GM04504 (cell line): ENCODE results near the gene SLC44A2.
"Not testable (repeated sequence)": the region's sequence is repeated elsewhere in the genome, so short reads cannot be mapped to it uniquely, and the experiment has no call there.

Source experiments
- DNase-seq: peaks from one replicate; pipeline ENCODE4 v3.0.0-alpha.2; 2012; ENCODE audit warnings: low read depth

SLC44A2 gene

DNA sequence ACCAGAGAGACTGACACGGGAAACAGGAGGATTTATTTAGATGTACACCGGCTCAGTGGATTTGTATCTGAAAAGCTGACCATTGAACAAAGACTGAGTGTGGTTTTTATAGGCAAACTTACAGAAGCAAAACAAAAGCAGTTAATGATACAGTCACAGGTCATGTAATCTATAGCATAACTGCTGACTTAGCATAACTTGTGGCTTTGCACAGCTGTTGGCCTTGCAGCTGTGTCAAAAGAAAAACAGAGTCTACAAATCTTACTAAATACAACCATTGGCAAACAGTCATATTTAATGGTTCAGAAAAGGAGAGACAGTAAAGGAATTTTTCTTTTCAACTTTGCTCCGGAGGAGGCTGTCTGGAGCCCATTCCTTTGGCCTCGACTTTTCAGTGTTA is 26.5 kb downstream of the SLC44A2 start:
- no peak for DNase-seq

GRCh38 chr19:10653482-10653731 is 28.1 kb downstream of the SLC44A2 start:
- DNase-seq: no peak

DNA sequence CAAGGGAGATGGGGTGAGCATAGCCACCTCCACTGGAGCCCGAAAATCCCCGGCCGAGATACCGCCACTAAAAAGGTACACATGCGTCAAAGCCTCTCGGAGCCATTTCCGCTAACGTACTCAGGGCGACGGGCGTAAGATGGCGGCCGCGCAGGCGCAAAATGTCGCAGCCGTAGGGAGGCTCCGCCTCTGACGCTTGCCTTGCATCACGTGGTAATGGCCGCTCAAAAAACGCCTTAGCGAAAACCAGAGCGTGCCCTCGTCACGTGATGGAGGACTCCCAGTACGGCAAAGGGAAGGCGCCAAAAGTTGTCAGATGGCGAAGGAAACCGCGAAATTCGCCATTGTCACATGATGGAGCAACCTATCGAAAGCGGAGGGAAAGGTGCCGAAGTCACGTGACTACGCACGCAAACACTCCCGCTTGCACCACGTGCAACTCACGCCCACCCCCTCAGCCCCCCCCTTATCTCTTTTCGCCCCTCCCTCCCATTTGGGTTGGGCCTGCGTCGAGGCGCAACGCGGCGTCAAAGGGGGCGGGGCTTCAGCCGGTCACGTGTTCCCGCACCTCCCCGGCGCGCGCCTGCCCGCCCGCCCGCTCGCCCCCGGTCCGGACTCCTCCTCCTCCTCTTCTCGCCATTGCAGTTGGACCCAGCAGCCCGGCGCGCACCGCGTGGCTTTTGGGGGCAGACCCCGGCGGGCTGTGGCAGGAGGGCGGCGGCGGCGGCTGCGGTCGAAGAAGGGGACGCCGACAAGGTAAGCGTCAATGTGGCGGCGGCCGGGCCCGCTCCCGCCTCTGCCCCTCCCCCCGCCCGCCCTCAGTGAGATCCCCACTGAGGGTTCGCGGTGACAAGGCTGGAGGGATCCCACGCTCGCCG is 28.6 kb downstream of the SLC44A2 start, which contains the start of gene ILF3:
TSS of gene ILF3 (plus strand) at position 615 of the 878 bp plus-strand sequence. CDS start 16,260 bp downstream, outside the sequence.
- DNase-seq: peak; percentile 100

GRCh38 chr19:10654610-10655456 is 29.5 kb downstream of the SLC44A2 start:
- DNase-seq: no peak

- peak; percentile 32 for DNase-seq
These were observed 30.3 kb downstream of the SLC44A2 start for GRCh38 chr19:10655457-10656312.

DNA sequence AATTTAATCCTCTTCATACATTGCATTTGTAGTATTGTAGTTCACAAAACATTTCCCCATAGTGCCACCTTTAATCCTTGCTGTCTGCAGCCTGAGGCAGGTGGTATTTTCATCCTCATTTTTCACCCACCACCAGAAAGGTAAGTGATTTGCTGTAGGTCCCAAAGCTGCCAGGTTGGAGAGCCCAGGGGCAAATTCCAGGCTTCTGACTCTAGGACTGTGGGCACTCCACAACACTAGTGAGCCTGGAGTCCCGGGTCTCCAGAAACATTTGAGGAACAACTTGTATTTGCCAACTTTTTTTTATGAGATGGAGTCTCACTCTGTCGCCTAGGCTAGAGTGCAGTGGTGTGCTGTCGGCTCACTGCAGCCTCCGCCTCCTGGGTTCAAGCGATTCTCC is 35.0 kb downstream of the SLC44A2 start:
- DNase-seq: no peak

DNA sequence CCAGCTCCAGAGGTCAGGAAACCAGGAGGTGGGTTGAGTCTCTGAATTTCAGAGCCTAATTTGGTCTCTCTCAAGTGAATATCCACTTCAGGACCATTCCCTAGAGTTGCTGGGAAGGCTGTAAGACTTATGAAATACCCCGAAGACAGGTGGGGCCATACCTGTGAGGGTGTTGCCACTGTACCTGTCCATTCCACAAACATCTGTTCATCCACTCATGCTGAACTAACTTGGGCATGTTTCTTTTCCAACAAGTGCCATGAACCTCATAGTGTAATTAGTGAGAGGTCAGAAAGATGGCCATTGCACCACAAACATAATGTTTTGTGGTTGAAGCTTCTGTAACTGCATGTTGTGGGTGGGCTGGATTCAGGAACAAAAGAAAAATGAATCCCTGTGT is 36.6 kb downstream of the SLC44A2 start:
- DNase-seq: no peak

DNA sequence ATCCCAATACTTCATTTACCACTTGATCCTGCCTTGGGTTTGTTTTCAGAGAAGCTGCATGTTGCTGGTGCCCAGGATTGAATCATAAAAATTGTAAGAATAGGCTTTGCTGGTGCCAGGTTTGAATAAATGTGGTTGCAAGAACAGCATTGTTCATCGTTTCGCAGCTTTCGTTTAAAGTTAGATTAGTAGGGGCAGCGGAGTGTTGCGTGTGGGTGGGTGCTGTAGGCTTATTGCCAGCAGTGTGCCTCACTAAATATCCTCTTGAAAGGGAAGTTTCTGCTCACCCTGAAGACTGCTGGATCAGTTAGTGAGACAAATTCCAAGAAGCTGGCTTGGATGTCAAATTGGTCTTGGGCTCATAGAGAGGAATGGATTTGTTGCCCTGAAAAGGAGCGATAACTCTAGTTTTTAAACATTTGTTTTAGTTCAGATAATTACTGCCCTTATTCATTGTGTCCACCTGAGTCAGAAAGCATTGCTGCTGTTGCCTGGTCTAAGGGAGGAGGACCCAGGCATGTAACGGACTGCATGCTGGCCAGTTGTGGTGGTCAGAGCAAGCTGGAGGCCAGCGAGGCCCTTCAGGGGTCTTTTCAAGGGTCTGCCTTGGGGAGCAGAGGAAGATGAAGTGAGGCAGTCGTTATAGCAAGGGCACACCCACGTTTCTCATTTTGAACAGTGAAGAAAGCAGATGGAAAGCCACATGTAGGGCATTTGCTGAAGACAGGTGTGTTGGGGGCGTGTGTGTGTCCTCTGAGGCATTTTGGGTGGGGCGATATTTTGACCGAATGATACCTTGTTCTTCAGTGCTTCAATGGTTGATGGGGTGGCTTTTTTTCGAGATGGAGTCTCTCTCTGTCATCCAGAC is 37.3 kb downstream of the SLC44A2 start:
- DNase-seq: no peak

GRCh38 chr19:10663252-10663563 is 37.9 kb downstream of the SLC44A2 start:
- not testable (repeated sequence) for DNase-seq

DNA sequence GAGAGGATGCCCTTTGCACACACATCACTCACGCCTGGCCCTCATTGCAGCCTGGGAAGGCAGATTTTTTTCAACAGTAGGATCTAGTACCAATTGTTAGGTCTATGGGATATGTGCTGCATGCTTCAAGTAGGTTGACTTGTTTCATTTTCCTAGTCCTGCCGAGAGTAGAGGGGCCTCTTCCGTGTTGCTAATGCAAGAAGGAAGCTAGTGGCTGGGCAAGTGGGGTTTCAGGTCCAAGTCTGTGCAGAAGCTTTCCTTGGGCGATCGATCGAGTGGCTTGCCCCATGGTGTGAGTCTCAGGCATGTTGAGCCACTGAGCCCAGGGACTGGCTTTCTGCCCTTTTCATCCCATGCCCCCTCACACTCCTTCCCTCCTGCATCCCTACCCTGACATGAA is 42.5 kb downstream of the SLC44A2 start:
- DNase-seq: no peak

- DNase-seq: no peak
These were observed 43.9 kb downstream of the SLC44A2 start for GRCh38 chr19:10669246-10669645.

DNA sequence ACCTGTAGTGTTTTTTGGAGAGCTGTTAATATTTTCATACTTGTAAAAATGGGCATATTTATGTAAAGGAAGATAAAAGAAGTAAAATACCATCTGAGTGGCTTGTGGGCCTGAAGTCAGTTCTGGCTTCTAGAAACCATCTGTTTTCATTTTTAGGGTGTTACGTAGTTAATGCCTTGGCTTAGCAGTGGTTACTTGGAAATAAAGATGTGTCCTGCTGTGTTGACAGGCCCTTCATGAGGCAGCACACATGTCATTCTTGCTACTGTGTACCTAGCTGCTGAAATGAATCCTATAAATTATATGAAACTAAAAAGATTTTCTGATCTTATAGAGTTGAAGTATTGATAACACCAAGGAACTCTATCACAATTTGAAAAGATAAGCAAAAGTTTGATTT is 44.8 kb downstream of the SLC44A2 start:
- DNase-seq: peak; percentile 45

- no peak for DNase-seq
These were observed 45.8 kb downstream of the SLC44A2 start for GRCh38 chr19:10670876-10671804.

DNA sequence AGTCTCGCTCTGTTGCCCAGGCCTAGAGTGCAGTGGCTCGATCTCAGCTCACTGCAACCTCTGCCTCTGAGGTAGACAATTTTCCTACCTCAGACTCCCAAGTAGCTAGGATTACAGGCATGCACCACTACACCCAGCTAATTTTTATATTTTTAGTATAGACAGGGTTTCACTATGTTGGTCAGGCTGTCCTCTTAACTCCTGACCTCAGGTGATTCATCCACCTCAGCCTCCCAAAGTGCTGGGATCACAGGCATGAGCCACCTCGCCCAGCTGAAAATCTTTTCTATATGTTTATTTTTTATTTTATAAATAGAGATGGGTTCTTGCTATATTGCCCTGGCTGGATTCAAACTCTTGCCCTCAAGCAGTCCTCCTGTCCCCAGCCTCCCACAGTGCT is 46.6 kb downstream of the SLC44A2 start:
- DNase-seq: not testable (repeated sequence)

DNA sequence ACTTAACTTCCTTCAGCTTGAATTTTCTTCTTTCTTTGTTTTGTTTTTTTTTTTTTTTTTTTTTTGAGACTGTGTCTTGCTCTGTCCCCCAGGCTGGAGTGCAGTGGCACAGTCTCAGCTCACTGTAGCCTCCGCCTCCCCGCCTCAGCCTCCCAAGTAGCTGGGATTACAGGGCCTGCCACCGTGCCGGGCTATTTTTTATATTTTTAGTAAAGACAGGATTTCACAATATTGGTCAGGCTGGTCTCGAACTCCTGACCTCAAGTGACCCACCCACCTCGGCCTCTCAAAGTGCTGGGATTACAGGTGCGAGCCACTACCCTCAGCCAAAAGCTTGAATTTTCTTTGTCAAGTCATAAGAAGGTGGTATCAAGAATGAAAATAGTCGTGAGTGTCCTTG is 49.9 kb downstream of the SLC44A2 start:
- DNase-seq: not testable (repeated sequence)

- no peak for DNase-seq
These were observed 52.4 kb downstream of the SLC44A2 start for GRCh38 chr19:10677751-10678150.

DNA sequence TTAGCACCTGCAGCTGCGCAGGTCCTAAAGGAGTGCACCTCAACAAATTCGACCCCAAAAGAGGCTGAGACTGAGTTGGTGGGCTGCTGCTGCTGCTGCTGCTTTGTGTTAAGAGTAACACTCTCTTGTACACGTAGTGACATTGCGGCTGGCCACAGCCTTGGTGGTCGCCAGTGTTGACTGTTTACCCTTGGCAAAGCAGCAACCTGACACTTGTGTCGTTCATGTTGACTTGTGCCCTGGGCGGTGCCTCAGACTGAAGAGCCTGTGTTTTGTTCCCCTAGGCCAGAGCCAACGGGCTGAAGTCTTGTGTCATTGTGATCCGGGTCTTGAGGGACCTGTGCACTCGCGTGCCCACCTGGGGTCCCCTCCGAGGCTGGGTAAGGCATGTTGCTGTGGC is 53.5 kb downstream of the SLC44A2 start:
- no peak for DNase-seq

DNA sequence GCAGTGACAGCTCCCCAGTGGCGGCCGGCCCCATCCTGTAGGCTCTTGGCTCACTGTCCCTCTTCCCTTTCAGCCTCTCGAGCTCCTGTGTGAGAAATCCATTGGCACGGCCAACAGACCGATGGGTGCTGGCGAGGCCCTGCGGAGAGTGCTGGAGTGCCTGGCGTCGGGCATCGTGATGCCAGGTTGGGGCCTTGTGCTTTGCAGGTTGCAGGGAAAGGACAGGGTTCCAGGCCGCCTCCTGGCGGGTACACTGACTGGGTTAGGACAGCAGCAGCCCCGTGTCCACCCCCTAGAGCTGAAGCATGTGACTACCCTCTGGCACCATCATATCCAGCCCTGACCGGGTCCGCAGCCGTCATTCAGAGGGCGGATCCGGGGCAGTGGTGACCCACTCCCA is 54.4 kb downstream of the SLC44A2 start:
- DNase-seq: no peak

DNA sequence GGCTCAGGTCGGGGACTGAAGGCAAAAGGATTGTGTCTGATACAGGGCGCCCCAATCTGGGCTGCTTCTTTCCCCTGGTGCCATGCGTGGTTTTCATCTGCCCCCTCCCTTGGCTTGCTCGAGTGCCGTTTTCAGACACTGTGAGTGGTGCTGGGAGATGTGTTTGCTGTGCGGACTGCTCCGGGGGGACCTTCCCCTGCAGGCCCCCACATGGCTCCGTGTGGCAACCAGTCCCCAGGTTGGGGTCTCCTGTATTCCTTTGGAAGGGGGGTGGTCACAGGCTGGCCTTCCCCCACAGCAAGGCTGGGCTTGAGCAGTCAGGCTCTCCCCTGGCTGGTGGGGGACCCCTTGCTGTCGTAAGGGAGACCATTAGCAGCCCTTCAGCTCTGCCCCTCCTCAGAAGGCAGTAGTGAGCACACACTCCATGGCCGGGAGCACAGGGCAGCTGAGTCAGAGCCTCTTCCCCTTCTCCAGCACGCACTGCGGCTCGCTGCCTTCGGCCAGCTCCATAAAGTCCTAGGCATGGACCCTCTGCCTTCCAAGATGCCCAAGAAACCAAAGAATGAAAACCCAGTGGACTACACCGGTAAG is 55.3 kb downstream of the SLC44A2 start:
- no peak for DNase-seq

GRCh38 chr19:10681658-10682057 is 56.3 kb downstream of the SLC44A2 start:
- DNase-seq: no peak
